ENCODE results near the gene CENPT.

DNA sequence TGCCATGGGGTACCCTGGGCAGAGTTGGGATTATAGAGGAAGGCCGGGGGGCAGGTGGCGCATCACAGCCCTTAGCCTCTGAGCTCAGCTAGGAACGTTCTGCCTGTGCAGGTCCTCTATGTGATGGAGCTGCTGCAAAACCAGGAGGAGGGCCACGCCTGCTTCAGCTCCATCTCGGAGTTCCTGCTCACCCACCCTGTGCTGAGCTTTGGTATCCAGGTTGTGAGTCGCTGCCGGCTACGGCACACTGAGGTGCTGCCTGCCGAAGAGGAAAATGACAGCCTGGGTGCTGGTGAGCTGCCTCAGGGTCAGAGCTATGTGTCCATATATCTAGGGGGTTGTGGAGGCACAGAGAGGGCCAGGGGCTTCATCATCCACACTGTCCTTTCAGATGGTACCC lies 31.4 kb upstream of the CENPT start:
- no peak for TF ChIP-seq POLR2A (IDR thresholded peaks at IDR 0.05)
- TF ChIP-seq, protein P1, sequence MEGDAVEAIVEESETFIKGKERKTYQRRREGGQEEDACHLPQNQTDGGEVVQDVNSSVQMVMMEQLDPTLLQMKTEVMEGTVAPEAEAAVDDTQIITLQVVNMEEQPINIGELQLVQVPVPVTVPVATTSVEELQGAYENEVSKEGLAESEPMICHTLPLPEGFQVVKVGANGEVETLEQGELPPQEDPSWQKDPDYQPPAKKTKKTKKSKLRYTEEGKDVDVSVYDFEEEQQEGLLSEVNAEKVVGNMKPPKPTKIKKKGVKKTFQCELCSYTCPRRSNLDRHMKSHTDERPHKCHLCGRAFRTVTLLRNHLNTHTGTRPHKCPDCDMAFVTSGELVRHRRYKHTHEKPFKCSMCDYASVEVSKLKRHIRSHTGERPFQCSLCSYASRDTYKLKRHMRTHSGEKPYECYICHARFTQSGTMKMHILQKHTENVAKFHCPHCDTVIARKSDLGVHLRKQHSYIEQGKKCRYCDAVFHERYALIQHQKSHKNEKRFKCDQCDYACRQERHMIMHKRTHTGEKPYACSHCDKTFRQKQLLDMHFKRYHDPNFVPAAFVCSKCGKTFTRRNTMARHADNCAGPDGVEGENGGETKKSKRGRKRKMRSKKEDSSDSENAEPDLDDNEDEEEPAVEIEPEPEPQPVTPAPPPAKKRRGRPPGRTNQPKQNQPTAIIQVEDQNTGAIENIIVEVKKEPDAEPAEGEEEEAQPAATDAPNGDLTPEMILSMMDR (IDR thresholded peaks at IDR 0.05), result no peak

Data from right lobe of liver (tissue), 4 donors.